Naive B cell (primary cell): ENCODE results near the gene CHAF1A. TPM values are rescaled to one million over a fixed set of nuclear protein-coding genes. Genes with fewer than 3 reads are reported as not detected.

Source experiments
- ATAC-seq, 2 donors: fragments of 150-1000 bp; cut with Tn5 transposase; 2 replicates each; pipeline ENCODE4 v1.10.0; 2021; ENCODE audit warnings: low read depth in 2 of 2, mild to moderate bottlenecking in 2 of 2, moderate library complexity in 2 of 2
- DNase-seq: peaks from one replicate; pipeline ENCODE4 v3.0.0; 2022
- H3K27ac Mint-ChIP-seq, 6 donors: one replicate each; pipeline ENCODE4 v1.8.0; 2020 to 2022; ENCODE audit warnings: mild to moderate bottlenecking in 6 of 6, mixed read lengths in 6 of 6, moderate library complexity in 5 of 6, inconsistent platforms in 2 of 6
- H3K27me3 Mint-ChIP-seq, 3 donors: one replicate each; pipeline ENCODE4 v1.8.0; 2021 to 2022; ENCODE audit warnings: mixed read lengths in 3 of 3, mild to moderate bottlenecking in 1 of 3
- H3K36me3 Mint-ChIP-seq, 2 donors: one replicate each; pipeline ENCODE4 v1.8.0; 2020 to 2022; ENCODE audit warnings: mixed read lengths in 2 of 2, inconsistent platforms in 1 of 2, mild to moderate bottlenecking in 1 of 2
- H3K4me1 Mint-ChIP-seq, 3 donors: one replicate each; pipeline ENCODE4 v1.8.0; 2020 to 2022; ENCODE audit warnings: mixed read lengths in 3 of 3, inconsistent platforms in 1 of 3, mild to moderate bottlenecking in 1 of 3, moderate library complexity in 1 of 3
- H3K4me3 Mint-ChIP-seq, 8 donors: one replicate each; pipeline ENCODE4 v1.8.0; 2020 to 2022; ENCODE audit warnings: mild to moderate bottlenecking in 8 of 8, mixed read lengths in 8 of 8, moderate library complexity in 8 of 8, inconsistent platforms in 2 of 8
- H3K9me3 Mint-ChIP-seq, 7 donors: one replicate each; pipeline ENCODE4 v1.8.0; 2020 to 2022; ENCODE audit warnings: mixed read lengths in 7 of 7, mild to moderate bottlenecking in 5 of 7, inconsistent platforms in 2 of 7, moderate library complexity in 1 of 7
- polyA plus RNA-seq, 6 donors: library from polyadenylated mRNA; unstranded; fragments of 300-500 nt; fragmentation: Illumina TruSeq; gene quantifications; one replicate each; pipeline ENCODE4 v1.2.3, GENCODE V29; 2021; ENCODE audit warnings: low read depth in 6 of 6

CHAF1A gene
- polyA plus RNA-seq, 6 donors from 2014 or later, result 0.14 to 4.8 (median 2.7) TPM

- Mint-ChIP-seq H3K4me3 (peak overlapping the region in 1 of 8 donors; percentile 47), H3K9me3 (no peaks in the 10 kb centered on the region), H3K4me1 (peaks cover 25 to 69% (median 60%) of the 10 kb centered on the region in 3 donors), H3K27me3 (no peaks in the 10 kb centered on the region), H3K36me3 (peaks cover 4 to 7% of the 10 kb centered on the region in 2 donors), H3K27ac (peak overlapping the region in 1 of 6 donors; percentile 67)
- DNase-seq (no peak), ATAC-seq (no peak)
Measured at GRCh38 chr19:4391701-4392483, 10.5 kb upstream of the CHAF1A start.

DNA sequence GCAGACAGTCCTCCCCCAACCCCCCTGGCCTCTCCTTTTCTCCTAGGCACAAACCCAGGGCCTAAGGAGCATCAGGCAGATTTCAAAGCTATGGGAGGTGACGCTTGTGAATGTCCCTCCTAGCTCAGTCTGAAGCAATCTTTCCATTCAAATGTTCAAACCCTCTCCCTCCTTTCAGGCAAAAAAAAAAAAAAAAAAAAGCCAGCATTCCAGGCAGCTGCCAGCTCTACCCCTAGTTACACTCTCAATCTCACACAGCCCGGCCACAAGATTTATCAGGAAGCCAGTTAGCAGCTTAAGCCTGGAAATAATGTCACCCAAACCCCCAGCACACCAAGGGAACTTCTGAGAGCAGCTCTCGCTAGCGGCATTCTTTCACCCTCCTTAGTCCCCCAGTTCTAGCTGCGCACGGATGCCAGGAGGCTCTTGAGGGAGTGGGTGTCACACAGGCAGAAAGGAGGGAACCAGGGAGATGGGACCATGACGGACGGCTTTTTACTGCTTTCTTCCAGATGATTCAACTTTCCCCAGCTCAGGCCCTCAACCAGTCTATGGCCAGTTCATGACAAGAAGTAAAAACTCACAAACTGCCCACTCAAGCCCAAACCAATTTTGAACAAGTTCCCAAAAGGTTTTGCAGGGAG, 8.4 kb upstream of the CHAF1A start:
- H3K27ac Mint-ChIP-seq, result peak overlapping the region in 3 of 6 donors; percentile 50 to 74 (median 56)
- peaks cover 4 to 6% of the 10 kb centered on the region in 2 donors for H3K36me3 Mint-ChIP-seq
- ATAC-seq (no peak), DNase-seq (no peak)
- H3K9me3 Mint-ChIP-seq, result no peaks in the 10 kb centered on the region
- H3K4me1 Mint-ChIP-seq, result peaks cover 29 to 70% (median 59%) of the 10 kb centered on the region in 3 donors
- no peak overlapping the region for H3K4me3 Mint-ChIP-seq
- no peaks in the 10 kb centered on the region for H3K27me3 Mint-ChIP-seq

GRCh38 chr19:4396949-4397783, 5.3 kb upstream of the CHAF1A start:
- no peaks in the 10 kb centered on the region for H3K27me3 Mint-ChIP-seq
- H3K4me1 Mint-ChIP-seq, result peaks cover 39 to 69% (median 67%) of the 10 kb centered on the region in 3 donors
- H3K36me3 Mint-ChIP-seq, result peaks cover 0 to 6% of the 10 kb centered on the region in 2 donors
- peak overlapping the region in 2 of 8 donors; percentile 57 to 85 for H3K4me3 Mint-ChIP-seq
- H3K9me3 Mint-ChIP-seq, result no peaks in the 10 kb centered on the region
- ATAC-seq (no peak), DNase-seq (no peak)
- H3K27ac Mint-ChIP-seq, result peak overlapping the region in 1 of 6 donors; percentile 88

GRCh38 chr19:4399812-4400134, 2.7 kb upstream of the CHAF1A start:
- peak overlapping the region; percentile 81 to 96 (median 88) for H3K4me3 Mint-ChIP-seq

GRCh38 chr19:4400135-4400936, 2.1 kb upstream of the CHAF1A start, which contains the start of gene SH3GL1:
SH3GL1 (minus strand) TSS chr19:4400547; CDS start chr19:4400368, 179 bp downstream.
- no peaks in the 10 kb centered on the region for H3K9me3 Mint-ChIP-seq
- H3K4me3 Mint-ChIP-seq, result peak within 1 kb of the TSS; percentile 81 to 96 (median 90)
- H3K27me3 Mint-ChIP-seq, result no peaks in the 10 kb centered on the region
- H3K36me3 Mint-ChIP-seq, result peaks cover 0 to 6% of the 10 kb centered on the region in 2 donors
- H3K27ac Mint-ChIP-seq, result peak within 1 kb of the TSS; percentile 97 to 99 (median 99)
- DNase-seq (peak; percentile 91), ATAC-seq (peak; percentile 63 to 66)
- peaks cover 38 to 58% (median 55%) of the 10 kb centered on the region in 3 donors for H3K4me1 Mint-ChIP-seq

More at GRCh38 chr19:4399812-4400134, 2.7 kb upstream of the CHAF1A start:
- peaks cover 0 to 6% of the 10 kb centered on the region in 2 donors for H3K36me3 Mint-ChIP-seq
- ATAC-seq (no peak), DNase-seq (no peak)
- H3K4me1 Mint-ChIP-seq, result peaks cover 41 to 59% (median 59%) of the 10 kb centered on the region in 3 donors
- no peaks in the 10 kb centered on the region for H3K9me3 Mint-ChIP-seq
- peak overlapping the region; percentile 83 to 97 (median 91) for H3K27ac Mint-ChIP-seq
- H3K27me3 Mint-ChIP-seq, result no peaks in the 10 kb centered on the region

DNA sequence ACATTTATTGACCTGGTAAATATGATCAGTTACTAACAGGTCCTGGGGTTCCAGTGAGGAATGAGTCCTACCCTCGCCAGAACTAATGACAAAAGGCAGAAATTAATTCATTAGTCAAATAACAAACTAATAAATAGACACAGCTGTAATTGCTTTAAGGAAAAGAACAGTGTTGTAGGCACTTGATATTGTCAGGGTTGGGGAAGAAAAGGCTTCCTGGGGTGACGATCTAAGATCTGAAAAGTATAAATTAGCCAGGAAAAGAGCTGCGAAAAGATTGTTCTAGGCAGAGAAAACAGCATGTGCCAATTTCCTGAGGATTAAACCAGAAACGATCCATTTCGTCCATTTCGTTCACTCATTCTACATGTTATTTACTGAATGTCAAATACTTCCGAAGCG, 670 bp upstream of the CHAF1A start:
- peaks cover 0 to 3% of the 10 kb centered on the region in 2 donors for H3K36me3 Mint-ChIP-seq
- DNase-seq, result no peak
- no peak for ATAC-seq
- peak overlapping the region; percentile 81 to 95 (median 90) for H3K4me3 Mint-ChIP-seq
- peaks cover 37 to 49% (median 45%) of the 10 kb centered on the region in 3 donors for H3K4me1 Mint-ChIP-seq
- peak overlapping the region; percentile 97 to 100 (median 99) for H3K27ac Mint-ChIP-seq
- H3K9me3 Mint-ChIP-seq, result no peaks in the 10 kb centered on the region
- H3K27me3 Mint-ChIP-seq, result no peaks in the 10 kb centered on the region

- Mint-ChIP-seq H3K9me3 (no peaks in the 10 kb centered on the region), H3K4me1 (peaks cover 29 to 43% (median 36%) of the 10 kb centered on the region in 3 donors), H3K36me3 (no peaks in the 10 kb centered on the region), H3K27me3 (no peaks in the 10 kb centered on the region), H3K4me3 (peak overlapping the region; percentile 81 to 92 (median 86)), H3K27ac (peak overlapping the region; percentile 66 to 97 (median 92))
- no peak for ATAC-seq
- no peak for DNase-seq
Measured at GRCh38 chr19:4403005-4403761, 743 bp downstream of the CHAF1A start.

DNA sequence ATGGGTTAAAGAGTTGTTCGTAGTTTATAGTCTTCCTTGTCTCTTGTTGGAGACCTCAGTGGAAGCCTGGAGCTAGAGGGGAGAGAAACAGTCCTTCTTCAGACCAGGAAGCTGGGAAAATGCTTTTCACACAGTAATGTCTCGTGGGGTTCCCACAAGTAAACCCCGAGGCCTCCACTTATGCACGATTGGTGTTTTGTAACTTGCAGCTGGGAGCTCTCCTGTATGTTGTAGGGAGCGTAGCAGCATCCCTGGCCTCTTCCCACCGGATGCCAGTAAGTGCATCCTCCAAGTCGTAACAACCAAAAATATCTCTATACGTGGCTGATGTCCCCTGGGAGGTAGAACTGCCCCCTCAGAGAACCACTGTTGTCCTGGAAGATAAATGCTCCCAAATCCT, 3.5 kb downstream of the CHAF1A start:
- H3K27me3 Mint-ChIP-seq, result no peaks in the 10 kb centered on the region
- H3K27ac Mint-ChIP-seq, result no peak overlapping the region
- no peaks in the 10 kb centered on the region for H3K9me3 Mint-ChIP-seq
- DNase-seq, result no peak
- no peak for ATAC-seq
- H3K36me3 Mint-ChIP-seq, result no peaks in the 10 kb centered on the region
- peak overlapping the region in 1 of 8 donors; percentile 53 for H3K4me3 Mint-ChIP-seq
- H3K4me1 Mint-ChIP-seq, result peaks cover 20 to 22% (median 22%) of the 10 kb centered on the region in 3 donors

- Mint-ChIP-seq H3K36me3 (no peaks in the 10 kb centered on the region), H3K4me1 (peaks cover 13 to 16% (median 15%) of the 10 kb centered on the region in 3 donors)
Measured at GRCh38 chr19:4406626-4407025, 4.2 kb downstream of the CHAF1A start.

DNA sequence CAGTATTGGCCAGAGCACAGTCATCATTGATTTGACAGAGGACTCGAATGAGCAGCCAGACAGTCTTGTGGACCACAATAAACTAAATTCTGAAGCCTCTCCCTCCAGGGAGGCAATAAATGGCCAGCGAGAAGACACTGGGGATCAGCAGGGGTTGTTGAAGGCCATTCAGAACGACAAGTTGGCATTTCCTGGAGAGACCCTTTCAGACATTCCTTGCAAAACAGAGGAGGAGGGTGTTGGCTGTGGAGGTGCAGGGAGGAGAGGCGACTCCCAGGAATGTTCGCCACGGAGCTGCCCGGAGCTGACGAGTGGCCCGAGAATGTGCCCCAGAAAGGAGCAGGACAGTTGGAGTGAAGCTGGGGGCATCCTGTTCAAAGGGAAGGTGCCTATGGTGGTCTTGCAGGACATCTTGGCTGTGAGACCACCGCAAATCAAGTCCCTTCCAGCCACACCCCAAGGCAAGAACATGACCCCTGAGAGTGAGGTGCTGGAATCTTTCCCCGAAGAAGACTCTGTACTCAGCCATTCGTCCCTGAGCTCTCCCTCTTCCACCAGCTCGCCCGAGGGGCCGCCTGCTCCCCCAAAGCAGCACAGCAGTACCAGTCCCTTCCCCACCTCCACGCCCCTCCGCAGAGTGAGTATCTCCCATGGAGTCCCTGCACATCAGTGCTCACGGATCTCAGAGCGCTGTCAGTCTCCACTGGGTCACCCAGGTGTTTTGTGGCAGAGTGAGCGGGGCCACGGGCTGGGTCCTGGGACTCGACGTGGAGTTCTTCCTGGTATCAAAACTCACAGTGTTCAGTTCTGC, 6.9 kb downstream of the CHAF1A start:
- ATAC-seq, result no peak
- no peak for DNase-seq
- Mint-ChIP-seq H3K36me3 (no peaks in the 10 kb centered on the region), H3K27me3 (no peaks in the 10 kb centered on the region), H3K27ac (peak overlapping the region in 1 of 6 donors; percentile 56), H3K4me3 (peak overlapping the region in 1 of 8 donors; percentile 63), H3K4me1 (no peaks in the 10 kb centered on the region), H3K9me3 (no peaks in the 10 kb centered on the region)

More at GRCh38 chr19:4406626-4407025, 4.2 kb downstream of the CHAF1A start:
- Mint-ChIP-seq H3K27me3 (no peaks in the 10 kb centered on the region), H3K9me3 (no peaks in the 10 kb centered on the region), H3K27ac (no peak overlapping the region), H3K4me3 (peak overlapping the region in 1 of 8 donors; percentile 37)
- ATAC-seq (no peak), DNase-seq (no peak)

- ATAC-seq (no peak), DNase-seq (no peak)
- H3K9me3 Mint-ChIP-seq, result no peaks in the 10 kb centered on the region
- peak overlapping the region in 1 of 6 donors; percentile 36 for H3K27ac Mint-ChIP-seq
- H3K36me3 Mint-ChIP-seq, result no peaks in the 10 kb centered on the region
- H3K4me1 Mint-ChIP-seq, result peaks cover 0 to 7% (median 3%) of the 10 kb centered on the region in 3 donors
- H3K27me3 Mint-ChIP-seq, result no peaks in the 10 kb centered on the region
- H3K4me3 Mint-ChIP-seq, result no peak overlapping the region
Measured at GRCh38 chr19:4413588-4413987, 11.1 kb downstream of the CHAF1A start.
